Measurements from ENCODE around the gene MDFI.

DNA sequence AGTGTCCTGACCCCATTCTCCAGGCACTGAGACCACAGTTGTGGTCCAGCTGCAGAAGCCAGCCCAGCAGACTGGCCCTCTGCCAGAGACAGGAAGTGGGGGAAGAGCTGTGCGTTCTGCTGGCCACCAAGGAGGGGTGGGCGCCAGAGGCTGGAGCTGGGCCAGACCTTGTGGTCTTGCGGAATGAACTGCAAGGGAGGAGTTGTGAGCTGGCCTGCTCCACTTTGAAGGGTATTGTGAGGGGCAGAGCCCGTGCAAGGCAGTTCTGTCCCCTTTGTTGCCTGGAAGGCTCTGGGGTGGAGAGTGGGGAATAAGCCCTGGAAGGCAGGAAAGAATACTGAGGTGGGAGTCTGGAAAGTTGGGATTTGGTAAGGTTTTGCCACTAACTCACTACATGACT is 3.6 kb upstream of the MDFI start:
- TF ChIP-seq, protein P1, sequence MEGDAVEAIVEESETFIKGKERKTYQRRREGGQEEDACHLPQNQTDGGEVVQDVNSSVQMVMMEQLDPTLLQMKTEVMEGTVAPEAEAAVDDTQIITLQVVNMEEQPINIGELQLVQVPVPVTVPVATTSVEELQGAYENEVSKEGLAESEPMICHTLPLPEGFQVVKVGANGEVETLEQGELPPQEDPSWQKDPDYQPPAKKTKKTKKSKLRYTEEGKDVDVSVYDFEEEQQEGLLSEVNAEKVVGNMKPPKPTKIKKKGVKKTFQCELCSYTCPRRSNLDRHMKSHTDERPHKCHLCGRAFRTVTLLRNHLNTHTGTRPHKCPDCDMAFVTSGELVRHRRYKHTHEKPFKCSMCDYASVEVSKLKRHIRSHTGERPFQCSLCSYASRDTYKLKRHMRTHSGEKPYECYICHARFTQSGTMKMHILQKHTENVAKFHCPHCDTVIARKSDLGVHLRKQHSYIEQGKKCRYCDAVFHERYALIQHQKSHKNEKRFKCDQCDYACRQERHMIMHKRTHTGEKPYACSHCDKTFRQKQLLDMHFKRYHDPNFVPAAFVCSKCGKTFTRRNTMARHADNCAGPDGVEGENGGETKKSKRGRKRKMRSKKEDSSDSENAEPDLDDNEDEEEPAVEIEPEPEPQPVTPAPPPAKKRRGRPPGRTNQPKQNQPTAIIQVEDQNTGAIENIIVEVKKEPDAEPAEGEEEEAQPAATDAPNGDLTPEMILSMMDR (IDR thresholded peaks at IDR 0.05): no peak
- no peak for TF ChIP-seq POLR2A (IDR thresholded peaks at IDR 0.05)

Data from uterus (tissue), 2 donors.